Prostate gland (tissue), 2 donors: Measurements from ENCODE around the gene SH3BGR. TPM values are rescaled to one million over a fixed set of nuclear protein-coding genes. Genes with fewer than 3 reads are reported as not detected.

Experiments
- DNase-seq: peaks from one replicate; pipeline ENCODE4 v3.0.0-alpha.2; 2019; ENCODE audit warnings: low spot score
- H3K27ac ChIP-seq, 2 donors: fragments of 200-600 bp; sonication (generic); 2 replicates each; pipeline ENCODE4 v1.5.1; 2017 to 2019
- H3K27me3 ChIP-seq: fragments of 200-600 bp; sonication (generic); replicated peaks from 2 replicates; pipeline ENCODE4 v1.5.1; 2019; ENCODE audit not compliant: insufficient read depth
- H3K36me3 ChIP-seq, 2 donors: fragments of 200-600 bp; sonication (generic); 1 replicate in 1 of 2; 2 replicates in 1 of 2; pipeline versions ENCODE4 v1.5.1 to v1.8.1; 2017 to 2019
- H3K4me1 ChIP-seq: fragments of 200-600 bp; sonication (generic); replicated peaks from 2 replicates; pipeline ENCODE4 v1.5.1; 2019
- H3K4me3 ChIP-seq, 2 donors: fragments of 200-600 bp; sonication (generic); 2 replicates each; pipeline ENCODE4 v1.5.1; 2017 to 2019
- H3K9me3 ChIP-seq: fragments of 200-600 bp; sonication (generic); 2 replicates; pipeline ENCODE4 v1.5.1; 2017
- POLR2A ChIP-seq: fragments of 450-650 bp; IDR thresholded peaks from one replicate; pipeline ENCODE4 v1.6.1; 2016; ENCODE audit warnings: antibody characterized with exemption, mild to moderate bottlenecking
- POLR2AphosphoS5 ChIP-seq: sonication (generic); formaldehyde crosslinking; IDR thresholded peaks from one replicate; pipeline ENCODE4 v1.6.1; 2017; ENCODE audit warnings: antibody characterized with exemption
- WGBS: methylation state at CpG from one replicate; pipeline ENCODE4 v1.1.5; 2018; 5-methylcytosine and 5-hydroxymethylcytosine counted together
- intact Hi-C: fragments of 100-400 bp; cut with DNase I; formaldehyde crosslinking; loops from one replicate; pipeline ENCODE4 v1.14.2; 2022
- total RNA-seq, 2 donors: library from RNA; depleted of rRNA; stranded (reverse); fragments of >200 nt; gene quantifications; one replicate each; pipeline ENCODE4 v1.1.0, GENCODE V29; 2016
- TF ChIP-seq, protein P1 (sequence below), 4 experiments: fragments of 200-600 bp in 2 of 4; fragments of 450-650 bp in 2 of 4; sonication (generic) in 2 of 4; IDR thresholded peaks; 1 replicate in 3 of 4; 2 replicates in 1 of 4; pipeline ENCODE4 v1.5.1; 2016 to 2019; ENCODE audit warnings: antibody characterized with exemption in 4 of 4, mild to moderate bottlenecking in 2 of 4, moderate library complexity in 2 of 4

Gene SH3BGR
- total RNA-seq, 2 donors from 2014 or later = 4.8 to 5.1 TPM

DNA sequence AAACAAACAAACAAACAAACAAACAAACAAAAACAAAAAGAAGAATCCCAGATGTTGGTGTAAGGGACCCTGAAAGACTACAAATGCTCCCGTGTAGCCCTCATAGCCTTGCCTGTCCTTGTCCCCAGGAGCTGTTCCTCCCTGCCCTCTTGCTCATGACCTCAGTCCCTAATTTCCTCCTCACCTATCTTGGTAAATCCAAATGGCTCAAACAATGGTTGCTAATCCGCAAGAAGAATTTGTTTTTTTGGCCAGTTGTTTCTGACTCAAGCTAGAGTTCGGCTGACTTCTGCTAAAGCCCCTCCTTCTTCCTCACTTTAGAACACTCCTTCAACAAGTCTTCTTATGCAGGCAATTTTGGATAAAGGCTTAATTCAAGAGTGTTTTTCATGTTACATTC is 21.8 kb upstream of the SH3BGR start:
- 89% methylated on average over 3 of the region's 3 CpGs for WGBS
- Histone ChIP-seq H3K27me3 (no peaks in the 10 kb centered on the region), H3K4me1 (no peaks in the 10 kb centered on the region), H3K27ac (no peak overlapping the region), H3K9me3 (no peaks in the 10 kb centered on the region), H3K36me3 (no peaks in the 10 kb centered on the region), H3K4me3 (no peak overlapping the region)
- no peak for TF ChIP-seq POLR2AphosphoS5
- no peak for TF ChIP-seq POLR2A
- TF ChIP-seq, protein P1, sequence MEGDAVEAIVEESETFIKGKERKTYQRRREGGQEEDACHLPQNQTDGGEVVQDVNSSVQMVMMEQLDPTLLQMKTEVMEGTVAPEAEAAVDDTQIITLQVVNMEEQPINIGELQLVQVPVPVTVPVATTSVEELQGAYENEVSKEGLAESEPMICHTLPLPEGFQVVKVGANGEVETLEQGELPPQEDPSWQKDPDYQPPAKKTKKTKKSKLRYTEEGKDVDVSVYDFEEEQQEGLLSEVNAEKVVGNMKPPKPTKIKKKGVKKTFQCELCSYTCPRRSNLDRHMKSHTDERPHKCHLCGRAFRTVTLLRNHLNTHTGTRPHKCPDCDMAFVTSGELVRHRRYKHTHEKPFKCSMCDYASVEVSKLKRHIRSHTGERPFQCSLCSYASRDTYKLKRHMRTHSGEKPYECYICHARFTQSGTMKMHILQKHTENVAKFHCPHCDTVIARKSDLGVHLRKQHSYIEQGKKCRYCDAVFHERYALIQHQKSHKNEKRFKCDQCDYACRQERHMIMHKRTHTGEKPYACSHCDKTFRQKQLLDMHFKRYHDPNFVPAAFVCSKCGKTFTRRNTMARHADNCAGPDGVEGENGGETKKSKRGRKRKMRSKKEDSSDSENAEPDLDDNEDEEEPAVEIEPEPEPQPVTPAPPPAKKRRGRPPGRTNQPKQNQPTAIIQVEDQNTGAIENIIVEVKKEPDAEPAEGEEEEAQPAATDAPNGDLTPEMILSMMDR (IDR thresholded peaks at IDR 0.05) = no peak
- no peak for DNase-seq
- intact Hi-C loops = no loop called here

DNA sequence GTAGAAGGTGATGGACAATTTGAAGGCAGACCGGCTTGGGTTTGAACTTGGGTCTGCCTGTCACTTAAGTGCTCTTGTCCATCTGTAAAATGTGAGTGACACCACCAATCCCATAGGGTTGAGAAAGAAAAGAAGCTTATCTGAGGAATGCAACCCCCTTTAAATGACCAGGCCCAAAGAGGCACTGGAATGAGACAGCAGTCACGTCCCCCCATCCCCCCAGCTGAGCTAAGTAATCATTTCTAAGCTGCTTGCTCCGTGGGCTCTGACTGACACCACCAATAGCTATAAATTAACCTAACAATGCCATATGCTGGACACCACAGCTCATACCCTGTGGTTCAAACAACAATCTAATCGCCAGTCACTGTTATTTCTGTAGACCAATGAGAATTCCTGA is 21.3 kb upstream of the SH3BGR start:
- Histone ChIP-seq H3K4me3 (no peak overlapping the region), H3K4me1 (no peaks in the 10 kb centered on the region), H3K36me3 (no peaks in the 10 kb centered on the region), H3K27me3 (no peaks in the 10 kb centered on the region), H3K9me3 (no peaks in the 10 kb centered on the region), H3K27ac (no peak overlapping the region)
- no peak for DNase-seq
- TF ChIP-seq, protein P1 (IDR thresholded peaks at IDR 0.05) = no peak
- TF ChIP-seq POLR2A (no peak), POLR2AphosphoS5 (no peak)
- 63% methylated on average over 4 of the region's 4 CpGs for WGBS
- intact Hi-C loops = no loop called here

DNA sequence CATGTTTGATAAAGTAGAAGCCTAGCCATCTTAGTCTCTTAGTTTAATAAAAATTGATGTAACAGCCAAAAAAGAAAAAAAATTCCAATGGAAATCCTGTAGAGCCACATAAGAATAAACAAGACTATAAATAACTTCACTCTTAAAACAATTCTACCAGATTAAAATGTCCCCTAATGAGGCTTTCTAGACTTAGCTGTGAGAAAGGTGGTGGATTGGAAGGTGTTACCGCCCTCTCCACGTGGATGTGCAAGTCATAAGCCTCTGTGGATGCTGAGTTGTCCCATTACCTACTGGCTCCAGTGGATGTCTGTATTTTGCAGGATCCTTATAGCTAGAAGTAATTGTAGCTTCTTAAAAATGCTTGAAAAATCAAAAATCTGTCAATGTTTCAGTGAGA is 20.8 kb upstream of the SH3BGR start:
- WGBS = 74% methylated on average over 2 of the region's 2 CpGs
- TF ChIP-seq, protein P1 (IDR thresholded peaks at IDR 0.05) = no peak
- TF ChIP-seq POLR2AphosphoS5 = no peak
- TF ChIP-seq POLR2A = no peak
- Histone ChIP-seq H3K27me3 (no peaks in the 10 kb centered on the region), H3K36me3 (no peaks in the 10 kb centered on the region), H3K4me3 (no peak overlapping the region), H3K4me1 (no peaks in the 10 kb centered on the region), H3K9me3 (no peaks in the 10 kb centered on the region), H3K27ac (no peak overlapping the region)
- intact Hi-C loops = no loop called here
- no peak for DNase-seq

DNA sequence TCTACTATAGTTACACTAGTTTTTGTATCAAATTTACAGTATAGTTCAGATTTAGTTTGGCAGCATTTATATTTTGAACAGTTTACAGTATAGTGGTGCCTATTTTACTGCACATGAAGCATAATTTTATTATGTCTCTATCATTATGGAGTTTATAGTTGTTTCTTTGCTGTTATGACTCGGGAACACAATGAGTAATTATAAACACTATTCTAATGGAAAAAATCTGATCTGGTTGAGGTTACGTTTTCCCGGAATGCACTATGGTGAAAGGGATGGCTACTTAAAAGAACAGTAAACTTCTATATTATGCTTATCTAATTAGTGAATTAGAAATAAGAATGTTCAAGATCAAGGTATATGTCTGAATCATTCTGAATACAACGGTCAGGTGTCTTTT is 16.8 kb upstream of the SH3BGR start:
- WGBS = 62% methylated on average over 4 of the region's 4 CpGs
- TF ChIP-seq, protein P1 (IDR thresholded peaks at IDR 0.05) = no peak
- no peak for TF ChIP-seq POLR2AphosphoS5
- TF ChIP-seq POLR2A = no peak
- Histone ChIP-seq H3K4me1 (no peaks in the 10 kb centered on the region), H3K27ac (no peak overlapping the region), H3K36me3 (no peaks in the 10 kb centered on the region), H3K9me3 (no peaks in the 10 kb centered on the region), H3K4me3 (no peak overlapping the region), H3K27me3 (no peaks in the 10 kb centered on the region)
- DNase-seq = no peak
- intact Hi-C loops = no loop called here

DNA sequence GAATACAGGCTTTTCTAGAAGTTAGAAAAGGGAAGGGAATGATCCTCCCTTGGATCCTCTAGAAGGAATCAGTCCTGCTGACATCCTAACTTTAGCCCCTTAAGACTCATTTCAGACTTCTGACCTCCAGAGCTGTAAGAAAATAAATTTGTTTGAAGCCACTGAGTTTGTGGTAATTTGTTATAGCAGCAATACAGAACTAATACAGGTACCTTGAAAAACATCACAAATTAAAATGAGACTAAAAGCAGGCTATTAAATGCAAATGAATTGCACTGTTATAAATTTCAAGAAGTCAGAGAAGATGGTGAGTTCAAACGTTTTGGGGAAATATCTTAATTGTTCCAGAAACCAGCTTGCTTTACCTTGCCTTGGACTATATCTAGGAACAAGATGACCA is 12.5 kb upstream of the SH3BGR start:
- intact Hi-C loops = no loop called here
- 38% methylated on average over 1 of the region's 1 CpG for WGBS
- TF ChIP-seq POLR2A (no peak), POLR2AphosphoS5 (no peak)
- TF ChIP-seq, protein P1 (IDR thresholded peaks at IDR 0.05) = no peak

More for the DNA sequence above, 12.5 kb upstream of the SH3BGR start:
- H3K27me3 ChIP-seq = no peaks in the 10 kb centered on the region
- no peak for DNase-seq
- H3K4me1 ChIP-seq = no peaks in the 10 kb centered on the region
- no peaks in the 10 kb centered on the region for H3K9me3 ChIP-seq
- no peak overlapping the region for H3K27ac ChIP-seq
- no peak overlapping the region for H3K4me3 ChIP-seq
- H3K36me3 ChIP-seq = no peaks in the 10 kb centered on the region
